Type B pancreatic cell (in vitro differentiated cells): ENCODE results near the gene NPAS1. TPM values are rescaled to one million over a fixed set of nuclear protein-coding genes. Genes with fewer than 3 reads are reported as not detected.
"Not testable (repeated sequence)": the region's sequence is repeated elsewhere in the genome, so short reads cannot be mapped to it uniquely, and the experiment has no call there.

Source experiments
- DNase-seq: peaks from one replicate; pipeline ENCODE4 v3.0.0; 2021; ENCODE audit warnings: mixed read lengths; ENCODE audit not compliant: unreplicated experiment; ENCODE audit errors: extremely low spot score
- H3K27ac Mint-ChIP-seq: 2 replicates; pipeline ENCODE4 v1.8.0; 2021; ENCODE audit warnings: mild to moderate bottlenecking, mixed read lengths
- H3K27me3 Mint-ChIP-seq: 2 replicates; pipeline ENCODE4 v1.8.0; 2021; ENCODE audit warnings: mixed read lengths
- H3K36me3 Mint-ChIP-seq: 2 replicates; pipeline ENCODE4 v1.8.0; 2021; ENCODE audit warnings: mixed read lengths
- H3K4me1 Mint-ChIP-seq: one replicate; pipeline ENCODE4 v1.8.0; 2021; ENCODE audit warnings: mixed read lengths; ENCODE audit not compliant: unreplicated experiment
- H3K4me3 Mint-ChIP-seq: 2 replicates; pipeline ENCODE4 v1.8.0; 2021; ENCODE audit warnings: mild to moderate bottlenecking, mixed read lengths
- H3K9me3 Mint-ChIP-seq: 2 replicates; pipeline ENCODE4 v1.8.0; 2021; ENCODE audit warnings: mixed read lengths
- total RNA-seq: library from RNA; stranded (reverse); gene quantifications from 2 replicates; pipeline ENCODE4 v1.2.1, GENCODE V29; 2021; ENCODE audit warnings: low replicate concordance
- TF ChIP-seq, protein P1 (sequence below): fragments of 200-600 bp; sonication (generic); conservative IDR thresholded peaks from 2 replicates; pipeline ENCODE4 v1.5.0; 2021; ENCODE audit warnings: antibody characterized with exemption, mild to moderate bottlenecking

Gene NPAS1
- total RNA-seq, 1 donor from 2014 or later: 3.6 TPM

DNA sequence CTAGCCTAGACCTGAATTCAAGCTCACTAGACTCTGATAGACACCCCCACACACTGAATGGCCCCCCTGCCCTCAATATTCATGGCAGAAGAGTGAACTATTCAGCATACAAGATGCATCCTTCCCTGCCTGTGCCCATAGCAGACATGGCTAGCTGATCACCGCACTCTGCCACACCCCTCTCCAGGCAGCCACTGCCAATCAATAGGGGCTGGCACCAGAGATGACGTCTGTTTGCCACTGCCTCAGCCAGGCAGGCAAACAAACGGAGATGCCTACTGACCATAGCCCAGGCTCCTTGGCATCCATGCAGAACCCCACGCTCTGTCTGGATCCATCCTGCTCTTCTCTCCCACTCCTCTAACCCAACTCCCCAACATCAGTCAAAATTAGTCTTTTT lies 13.8 kb upstream of the NPAS1 start:
- Mint-ChIP-seq H3K4me3 (no peak overlapping the region), H3K27me3 (no peaks in the 10 kb centered on the region), H3K36me3 (peaks cover 8% of the 10 kb centered on the region), H3K9me3 (no peaks in the 10 kb centered on the region), H3K4me1 (peaks cover 4% of the 10 kb centered on the region), H3K27ac (peak overlapping the region; percentile 38)
- TF ChIP-seq, protein P1, sequence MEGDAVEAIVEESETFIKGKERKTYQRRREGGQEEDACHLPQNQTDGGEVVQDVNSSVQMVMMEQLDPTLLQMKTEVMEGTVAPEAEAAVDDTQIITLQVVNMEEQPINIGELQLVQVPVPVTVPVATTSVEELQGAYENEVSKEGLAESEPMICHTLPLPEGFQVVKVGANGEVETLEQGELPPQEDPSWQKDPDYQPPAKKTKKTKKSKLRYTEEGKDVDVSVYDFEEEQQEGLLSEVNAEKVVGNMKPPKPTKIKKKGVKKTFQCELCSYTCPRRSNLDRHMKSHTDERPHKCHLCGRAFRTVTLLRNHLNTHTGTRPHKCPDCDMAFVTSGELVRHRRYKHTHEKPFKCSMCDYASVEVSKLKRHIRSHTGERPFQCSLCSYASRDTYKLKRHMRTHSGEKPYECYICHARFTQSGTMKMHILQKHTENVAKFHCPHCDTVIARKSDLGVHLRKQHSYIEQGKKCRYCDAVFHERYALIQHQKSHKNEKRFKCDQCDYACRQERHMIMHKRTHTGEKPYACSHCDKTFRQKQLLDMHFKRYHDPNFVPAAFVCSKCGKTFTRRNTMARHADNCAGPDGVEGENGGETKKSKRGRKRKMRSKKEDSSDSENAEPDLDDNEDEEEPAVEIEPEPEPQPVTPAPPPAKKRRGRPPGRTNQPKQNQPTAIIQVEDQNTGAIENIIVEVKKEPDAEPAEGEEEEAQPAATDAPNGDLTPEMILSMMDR: no peak
- no peak for DNase-seq

DNA sequence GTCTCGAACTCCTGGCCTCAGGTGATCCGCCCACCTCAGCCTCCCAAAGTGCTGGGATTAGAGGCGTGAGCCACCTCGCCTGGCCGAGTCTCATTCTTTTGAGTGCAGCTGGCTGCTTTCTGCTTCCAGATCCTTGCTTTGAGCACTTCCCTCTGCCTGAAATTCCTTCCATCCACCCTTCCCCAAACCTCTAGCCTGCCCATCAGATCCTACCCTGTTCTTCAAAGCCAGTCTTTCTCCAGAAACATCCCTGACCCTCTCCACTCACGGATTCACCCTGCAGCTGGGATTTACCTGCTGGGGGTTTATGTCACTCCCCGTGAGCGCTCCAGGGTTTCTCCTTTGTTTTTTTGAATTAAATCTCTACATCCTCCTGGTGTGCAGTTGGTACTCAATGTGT lies 13.1 kb upstream of the NPAS1 start:
- no peak overlapping the region for H3K27ac Mint-ChIP-seq
- TF ChIP-seq, protein P1: no peak
- H3K36me3 Mint-ChIP-seq: peaks cover 8% of the 10 kb centered on the region
- H3K4me3 Mint-ChIP-seq: no peak overlapping the region
- H3K4me1 Mint-ChIP-seq: peaks cover 4% of the 10 kb centered on the region
- no peaks in the 10 kb centered on the region for H3K9me3 Mint-ChIP-seq
- no peak for DNase-seq
- H3K27me3 Mint-ChIP-seq: no peaks in the 10 kb centered on the region

DNA sequence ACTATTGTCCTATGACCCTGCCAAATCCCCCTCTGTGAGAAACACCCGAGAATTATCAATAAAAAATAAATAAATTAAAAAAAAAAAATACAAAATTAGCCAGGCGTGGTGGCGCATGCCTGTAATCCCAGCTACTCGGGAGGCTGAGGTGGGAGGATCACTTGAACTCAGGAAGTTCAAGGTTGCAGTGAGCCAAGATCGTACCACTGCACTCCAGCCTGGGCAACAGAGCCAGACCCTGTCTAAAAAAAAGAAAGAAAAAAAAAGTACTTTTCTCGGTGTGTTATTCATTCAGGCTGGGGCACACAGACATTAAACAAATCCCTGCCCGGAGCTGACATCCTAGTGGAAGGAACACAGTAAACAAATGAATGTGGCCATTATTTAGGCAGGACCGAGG lies 9.1 kb upstream of the NPAS1 start:
- not testable (repeated sequence) for H3K27me3 Mint-ChIP-seq, H3K36me3 Mint-ChIP-seq, H3K4me3 Mint-ChIP-seq, DNase-seq, H3K27ac Mint-ChIP-seq, H3K9me3 Mint-ChIP-seq
- H3K4me1 Mint-ChIP-seq: peaks cover 12% of the 10 kb centered on the region

DNA sequence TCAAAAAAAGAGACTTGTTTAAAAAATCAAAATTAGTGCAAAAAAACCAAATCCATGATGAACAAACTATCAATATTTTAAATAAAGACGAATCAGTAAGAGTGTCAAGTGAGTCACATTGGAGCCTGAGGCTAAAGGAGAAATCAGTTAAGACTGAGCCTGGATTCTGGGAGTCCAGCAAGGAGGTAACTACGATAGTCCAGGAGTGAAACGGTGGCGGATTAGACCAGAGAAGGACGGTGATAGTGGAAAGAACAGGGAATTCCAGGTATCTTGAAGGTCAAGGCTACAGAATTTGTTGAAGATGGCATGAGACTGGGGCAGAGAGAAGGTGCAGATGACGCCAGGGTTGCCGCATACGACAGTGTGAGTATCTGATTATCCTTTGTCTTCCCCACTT lies 7.0 kb upstream of the NPAS1 start:
- Mint-ChIP-seq H3K4me3 (no peak overlapping the region), H3K27me3 (peaks cover 15% of the 10 kb centered on the region), H3K36me3 (peaks cover 5% of the 10 kb centered on the region), H3K9me3 (no peaks in the 10 kb centered on the region), H3K4me1 (peaks cover 8% of the 10 kb centered on the region), H3K27ac (peak overlapping the region; percentile 44)
- TF ChIP-seq, protein P1: no peak
- DNase-seq: no peak

DNA sequence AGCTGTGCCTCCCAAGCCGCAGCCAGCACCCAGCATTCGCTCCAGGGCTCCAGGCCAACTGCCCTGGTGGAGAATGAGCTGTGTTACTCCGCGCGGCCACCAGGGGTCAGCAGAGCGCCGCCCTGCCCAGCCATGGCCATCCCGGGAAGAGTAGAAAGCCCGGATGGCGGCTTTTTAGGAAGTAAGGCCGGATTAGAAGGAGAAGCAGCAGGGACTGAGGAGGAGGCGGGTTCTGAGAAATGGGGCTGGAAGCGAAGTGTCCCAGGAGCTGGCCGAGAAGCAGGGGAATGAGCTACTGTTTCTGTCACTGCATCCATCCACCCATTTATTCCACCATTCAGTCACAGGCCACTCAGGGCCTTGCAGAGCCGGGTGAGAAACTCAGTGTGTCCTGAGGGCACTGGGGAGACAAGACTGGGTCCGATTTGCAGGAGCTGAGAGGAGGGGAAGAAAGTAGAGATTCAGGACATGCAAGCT lies 6.6 kb upstream of the NPAS1 start:
- peak; percentile 87 for DNase-seq
- H3K4me3 Mint-ChIP-seq: peak overlapping the region; percentile 16
- TF ChIP-seq, protein P1: peak; percentile 99

DNA sequence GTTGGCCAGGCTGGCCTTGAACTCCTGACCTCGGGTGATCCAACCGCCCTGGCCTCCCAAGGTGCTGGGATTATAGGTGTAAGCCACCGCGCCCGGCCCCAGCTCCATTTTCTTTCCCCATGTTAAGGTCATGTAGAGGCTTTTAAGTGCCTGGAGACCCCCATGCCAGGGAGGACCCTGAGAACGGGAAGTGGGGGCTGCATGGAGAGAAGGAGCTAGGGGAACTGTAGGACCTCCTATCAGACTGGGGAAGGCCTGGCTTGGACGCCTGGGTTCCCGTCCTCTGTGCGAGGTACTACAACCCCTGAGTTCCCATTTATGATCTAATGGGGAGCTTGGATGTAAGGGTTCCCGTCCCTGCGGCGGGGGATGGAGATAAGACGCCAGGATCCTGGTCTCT lies 714 bp upstream of the NPAS1 start:
- H3K36me3 Mint-ChIP-seq: no peaks in the 10 kb centered on the region
- TF ChIP-seq, protein P1: no peak
- H3K4me3 Mint-ChIP-seq: peak overlapping the region; percentile 65
- no peak overlapping the region for H3K27ac Mint-ChIP-seq
- H3K4me1 Mint-ChIP-seq: no peaks in the 10 kb centered on the region
- no peak for DNase-seq
- H3K27me3 Mint-ChIP-seq: peaks cover 53% of the 10 kb centered on the region
- no peaks in the 10 kb centered on the region for H3K9me3 Mint-ChIP-seq

More for the DNA sequence above, 6.6 kb upstream of the NPAS1 start:
- Mint-ChIP-seq H3K27ac (peak overlapping the region; percentile 44), H3K4me1 (peaks cover 8% of the 10 kb centered on the region), H3K36me3 (peaks cover under 1% of the 10 kb centered on the region), H3K27me3 (peaks cover 15% of the 10 kb centered on the region), H3K9me3 (no peaks in the 10 kb centered on the region)
